ENCODE data around the gene TTYH3. TPM values are rescaled to one million over a fixed set of nuclear protein-coding genes. Genes with fewer than 3 reads are reported as not detected.

TTYH3 gene
- polyA plus RNA-seq, 1 donor (not counting 4 experiments of a cell fraction or from before 2014, with no cell fraction given): 8.5 TPM

DNA sequence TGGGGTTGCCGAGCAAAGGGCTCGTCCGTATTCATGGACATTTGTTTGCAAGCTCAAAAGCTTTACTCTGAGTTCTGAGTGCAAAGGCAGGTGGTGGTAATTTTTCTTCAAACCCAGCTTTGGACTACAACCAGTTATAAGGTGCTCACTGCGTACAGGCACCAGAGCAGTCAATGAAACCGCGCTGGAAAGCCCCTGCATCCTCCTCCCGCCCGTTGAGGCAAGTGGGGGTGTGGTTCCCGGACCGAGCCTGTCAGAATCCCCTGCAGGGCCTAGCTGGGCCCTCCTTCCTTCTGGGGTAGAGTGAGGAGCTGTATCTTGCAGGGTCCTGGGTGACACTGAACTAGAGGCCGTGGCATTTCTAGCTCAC is 78.5 kb downstream of the TTYH3 start:
- dilution Hi-C loops (cut with MboI; ENCODE audit: extremely low pct_ligation_motif_present, low sequenced_read_pairs): no loop called here
- H3K4me3 ChIP-seq (ENCODE audit: control insufficient read depth in 2 of 3, extremely low read depth in 1 of 3, insufficient read depth in 2 of 3, low read depth in 1 of 3, low read length in 3 of 3): no peak overlapping the region
- H3K4me2 ChIP-seq (ENCODE audit: control insufficient read depth, extremely low read depth, insufficient read depth, low read depth, low read length): no peak overlapping the region

DNA sequence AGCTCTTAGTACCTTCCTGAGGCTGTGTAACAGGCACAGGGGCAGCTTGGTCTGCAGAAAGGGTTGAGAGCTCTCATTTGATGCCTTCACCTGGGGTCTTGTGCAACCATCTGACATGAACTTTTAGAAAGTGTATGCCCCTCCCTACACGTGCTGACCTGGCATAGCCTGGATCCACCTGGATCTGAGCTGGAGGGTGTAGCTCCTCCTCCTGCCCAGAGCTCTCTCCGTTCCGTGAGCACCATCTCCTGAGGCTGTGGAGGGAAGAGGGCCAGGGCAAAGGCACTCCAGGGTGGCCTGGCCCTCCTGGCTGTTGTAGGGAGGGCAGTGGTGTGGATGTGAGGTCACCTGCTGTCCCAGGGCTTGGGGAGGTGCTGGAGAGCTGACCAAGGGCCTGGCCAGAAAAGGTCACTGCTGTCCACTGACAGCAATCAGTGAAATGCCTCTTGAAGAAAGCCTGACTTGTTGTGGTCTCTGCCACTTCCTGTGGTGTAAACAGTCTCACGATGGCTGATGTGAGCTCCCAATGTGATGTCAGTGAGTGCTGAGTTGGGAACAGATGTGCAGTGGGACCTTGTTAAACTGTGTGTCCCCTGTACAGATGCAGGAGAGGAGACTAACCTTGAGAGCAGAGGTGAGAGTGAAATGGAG is 79.2 kb downstream of the TTYH3 start:
- Histone ChIP-seq H3K4me2 (ENCODE audit: control insufficient read depth, extremely low read depth, insufficient read depth, low read depth, low read length) (no peak overlapping the region), H2AFZ (ENCODE audit: control insufficient read depth, low read length) (no peak overlapping the region), H3K27ac (ENCODE audit: control insufficient read depth, insufficient read depth, low read length) (no peak overlapping the region), H3K9me1 (ENCODE audit: control insufficient read depth, extremely low read depth, insufficient read depth, low read length) (no peaks in the 10 kb centered on the region), H3K36me3 (ENCODE audit: control insufficient read depth in 2 of 2, extremely low read depth in 1 of 2, insufficient read depth in 2 of 2, low read length in 2 of 2) (peaks cover 0 to 9% of the 10 kb centered on the region in 2 experiments), H3K9me3 (ENCODE audit: control insufficient read depth, low read depth, low read length) (no peaks in the 10 kb centered on the region), H3K4me3 (ENCODE audit: control insufficient read depth in 2 of 3, extremely low read depth in 1 of 3, insufficient read depth in 2 of 3, low read depth in 1 of 3, low read length in 3 of 3) (no peak overlapping the region), H4K20me1 (ENCODE audit: control insufficient read depth, extremely low read depth, insufficient read depth, low read length) (no peaks in the 10 kb centered on the region), H3K27me3 (ENCODE audit: control insufficient read depth, extremely low read depth, insufficient read depth, low read length) (peaks cover 3% of the 10 kb centered on the region), H3K9ac (ENCODE audit: control insufficient read depth, extremely low read depth, insufficient read depth, low read length) (no peak overlapping the region), H3K4me1 (ENCODE audit: control insufficient read depth, extremely low read depth, insufficient read depth, low read length) (no peaks in the 10 kb centered on the region), H3K79me2 (ENCODE audit: control insufficient read depth, insufficient read depth, low read length) (no peaks in the 10 kb centered on the region)
- TF ChIP-seq EZH2 (IDR thresholded peaks at IDR 0.05; ENCODE audit: low read length): no peak
- TF ChIP-seq, protein P1, sequence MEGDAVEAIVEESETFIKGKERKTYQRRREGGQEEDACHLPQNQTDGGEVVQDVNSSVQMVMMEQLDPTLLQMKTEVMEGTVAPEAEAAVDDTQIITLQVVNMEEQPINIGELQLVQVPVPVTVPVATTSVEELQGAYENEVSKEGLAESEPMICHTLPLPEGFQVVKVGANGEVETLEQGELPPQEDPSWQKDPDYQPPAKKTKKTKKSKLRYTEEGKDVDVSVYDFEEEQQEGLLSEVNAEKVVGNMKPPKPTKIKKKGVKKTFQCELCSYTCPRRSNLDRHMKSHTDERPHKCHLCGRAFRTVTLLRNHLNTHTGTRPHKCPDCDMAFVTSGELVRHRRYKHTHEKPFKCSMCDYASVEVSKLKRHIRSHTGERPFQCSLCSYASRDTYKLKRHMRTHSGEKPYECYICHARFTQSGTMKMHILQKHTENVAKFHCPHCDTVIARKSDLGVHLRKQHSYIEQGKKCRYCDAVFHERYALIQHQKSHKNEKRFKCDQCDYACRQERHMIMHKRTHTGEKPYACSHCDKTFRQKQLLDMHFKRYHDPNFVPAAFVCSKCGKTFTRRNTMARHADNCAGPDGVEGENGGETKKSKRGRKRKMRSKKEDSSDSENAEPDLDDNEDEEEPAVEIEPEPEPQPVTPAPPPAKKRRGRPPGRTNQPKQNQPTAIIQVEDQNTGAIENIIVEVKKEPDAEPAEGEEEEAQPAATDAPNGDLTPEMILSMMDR (optimal IDR thresholded peaks at IDR 0.05 in 1 of 3, IDR thresholded peaks at IDR 0.05 in 1 of 3, conservative IDR thresholded peaks at IDR 0.05 in 1 of 3; ENCODE audit: extremely low read depth in 1 of 3, insufficient read depth in 2 of 3, low read length in 3 of 3): no peak
- FAIRE-seq: no peak
- no peak for DNase-seq (ENCODE audit: low read depth, low spot score)
- dilution Hi-C loops (cut with MboI; ENCODE audit: extremely low pct_ligation_motif_present, low sequenced_read_pairs): no loop called here

More for the DNA sequence above, 78.5 kb downstream of the TTYH3 start:
- Histone ChIP-seq H3K4me1 (ENCODE audit: control insufficient read depth, extremely low read depth, insufficient read depth, low read length) (no peaks in the 10 kb centered on the region), H3K9me3 (ENCODE audit: control insufficient read depth, low read depth, low read length) (no peaks in the 10 kb centered on the region), H3K36me3 (ENCODE audit: control insufficient read depth in 2 of 2, extremely low read depth in 1 of 2, insufficient read depth in 2 of 2, low read length in 2 of 2) (peaks cover 0 to 9% of the 10 kb centered on the region in 2 experiments), H3K79me2 (ENCODE audit: control insufficient read depth, insufficient read depth, low read length) (no peaks in the 10 kb centered on the region), H3K27me3 (ENCODE audit: control insufficient read depth, extremely low read depth, insufficient read depth, low read length) (peaks cover 3% of the 10 kb centered on the region), H3K27ac (ENCODE audit: control insufficient read depth, insufficient read depth, low read length) (no peak overlapping the region), H3K9ac (ENCODE audit: control insufficient read depth, extremely low read depth, insufficient read depth, low read length) (no peak overlapping the region), H3K9me1 (ENCODE audit: control insufficient read depth, extremely low read depth, insufficient read depth, low read length) (no peaks in the 10 kb centered on the region), H2AFZ (ENCODE audit: control insufficient read depth, low read length) (no peak overlapping the region), H4K20me1 (ENCODE audit: control insufficient read depth, extremely low read depth, insufficient read depth, low read length) (no peaks in the 10 kb centered on the region)
- no peak for DNase-seq (ENCODE audit: low read depth, low spot score)
- no peak for FAIRE-seq
- TF ChIP-seq EZH2 (IDR thresholded peaks at IDR 0.05; ENCODE audit: low read length): no peak
- TF ChIP-seq, protein P1 (optimal IDR thresholded peaks at IDR 0.05 in 1 of 3, IDR thresholded peaks at IDR 0.05 in 1 of 3, conservative IDR thresholded peaks at IDR 0.05 in 1 of 3; ENCODE audit: extremely low read depth in 1 of 3, insufficient read depth in 2 of 3, low read length in 3 of 3): no peak
